Measurements from ENCODE around the gene SLCO4A1. TPM values are rescaled to one million over a fixed set of nuclear protein-coding genes. Genes with fewer than 3 reads are reported as not detected.
A peak's percentile ranks its signal among the peaks of the same experiment; 100 is the strongest.

SLCO4A1 gene
- total RNA-seq, 3 donors from 2014 or later: 13.3 to 18.5 (median 15.0) TPM

DNA sequence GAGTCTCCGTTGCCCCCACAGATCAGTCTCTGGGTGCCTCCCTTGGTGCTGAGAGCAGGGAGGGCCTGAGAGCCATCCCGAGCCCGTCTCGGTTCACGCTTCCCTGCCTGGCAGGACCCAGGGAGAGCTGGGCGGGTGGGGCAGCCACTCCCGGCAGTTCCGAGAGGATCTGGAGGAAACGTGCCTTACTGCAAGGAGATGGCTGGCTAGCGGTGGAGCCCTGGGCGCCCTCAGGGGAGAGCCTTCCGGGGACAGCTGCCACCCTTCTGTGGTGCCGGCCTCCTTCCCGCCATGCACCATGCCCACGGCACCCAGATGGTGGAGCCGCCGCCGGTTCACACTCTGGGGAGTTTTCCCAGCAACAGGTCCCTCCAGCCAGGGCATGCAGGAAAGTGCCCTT, 45.8 kb upstream of the SLCO4A1 start:
- no peak for TF ChIP-seq CTCF (IDR thresholded peaks at IDR 0.05)
- DNase-seq (peak; percentile 24 to 48 (median 46)), ATAC-seq (peak; percentile 41)
- H3K36me3 ChIP-seq (ENCODE audit: low read depth): no peaks in the 10 kb centered on the region
- H3K9me3 ChIP-seq: peaks cover 6% of the 10 kb centered on the region
- H3K4me1 ChIP-seq (ENCODE audit: low read depth): peaks cover 7% of the 10 kb centered on the region
- intact Hi-C loops (cut with DNase I, micrococcal nuclease): no loop called here
- no peak overlapping the region for H3K4me3 ChIP-seq

DNA sequence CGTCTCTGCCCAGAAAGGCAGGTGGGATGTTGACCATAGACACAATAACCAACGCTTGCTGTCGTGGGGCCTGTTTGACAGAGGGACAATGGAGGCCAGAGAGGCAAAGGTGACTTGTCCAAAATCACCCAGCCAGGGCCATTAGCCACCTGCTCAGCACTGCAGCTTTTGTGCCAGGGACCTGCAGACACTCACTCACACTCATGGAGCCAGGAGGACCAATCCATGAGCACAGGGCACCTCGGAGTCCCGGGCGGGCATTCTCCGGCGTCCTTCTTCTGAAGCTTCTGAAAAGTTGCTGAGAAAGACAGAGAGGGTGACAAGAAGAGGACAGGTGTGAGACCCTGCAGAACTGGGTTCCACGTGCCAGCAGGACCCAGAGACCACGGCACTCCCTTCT, 45.4 kb upstream of the SLCO4A1 start:
- Histone ChIP-seq H3K4me1 (ENCODE audit: low read depth) (peaks cover 7% of the 10 kb centered on the region), H3K4me3 (no peak overlapping the region), H3K36me3 (ENCODE audit: low read depth) (no peaks in the 10 kb centered on the region), H3K9me3 (peaks cover 6% of the 10 kb centered on the region)
- no peak for TF ChIP-seq CTCF (IDR thresholded peaks at IDR 0.05)
- DNase-seq (peak in 1 of 3 donors; percentile 31), ATAC-seq (no peak)
- intact Hi-C loops (cut with DNase I, micrococcal nuclease): no loop called here

GRCh38 chr20:62597416-62598115, 44.7 kb upstream of the SLCO4A1 start:
- Histone ChIP-seq H3K9me3 (peaks cover 6% of the 10 kb centered on the region), H3K36me3 (ENCODE audit: low read depth) (no peaks in the 10 kb centered on the region), H3K4me3 (no peak overlapping the region), H3K4me1 (ENCODE audit: low read depth) (peaks cover 7% of the 10 kb centered on the region)
- intact Hi-C loops (cut with DNase I, micrococcal nuclease): no loop called here
- ATAC-seq (no peak), DNase-seq (peak in 1 of 3 donors; percentile 40)
- no peak for TF ChIP-seq CTCF (IDR thresholded peaks at IDR 0.05)

- intact Hi-C loops (cut with DNase I, micrococcal nuclease): no loop called here
- TF ChIP-seq CTCF (IDR thresholded peaks at IDR 0.05): no peak
- H3K36me3 ChIP-seq (ENCODE audit: low read depth): no peaks in the 10 kb centered on the region
- DNase-seq (peak; percentile 65 to 86 (median 71)), ATAC-seq (peak; percentile 84)
- H3K4me3 ChIP-seq: no peak overlapping the region
- peaks cover 17% of the 10 kb centered on the region for H3K4me1 ChIP-seq (ENCODE audit: low read depth)
- H3K9me3 ChIP-seq: peaks cover 6% of the 10 kb centered on the region
These were observed 43.5 kb upstream of the SLCO4A1 start for GRCh38 chr20:62598761-62599194.

- Histone ChIP-seq H3K4me3 (no peak overlapping the region), H3K9me3 (peaks cover 6% of the 10 kb centered on the region), H3K4me1 (ENCODE audit: low read depth) (peaks cover 17% of the 10 kb centered on the region), H3K36me3 (ENCODE audit: low read depth) (no peaks in the 10 kb centered on the region)
- TF ChIP-seq CTCF (IDR thresholded peaks at IDR 0.05): no peak
- ATAC-seq (no peak), DNase-seq (peak in 1 of 3 donors; percentile 40)
- intact Hi-C loops (cut with DNase I, micrococcal nuclease): no loop called here
These were observed 42.8 kb upstream of the SLCO4A1 start for GRCh38 chr20:62599216-62600110.

All from mucosa of descending colon (tissue), 3 donors.